ENCODE results near the gene GNAI3. TPM values are rescaled to one million over a fixed set of nuclear protein-coding genes. Genes with fewer than 3 reads are reported as not detected.

GNAI3 gene
- total RNA-seq, 1 donor from 2014 or later = 2.2 TPM

- ATAC-seq (peak; percentile 68), DNase-seq (no peak)
- intact Hi-C loops (cut with micrococcal nuclease) = no loop called here
Measured at GRCh38 chr1:109521002-109521951, 27.1 kb upstream of the GNAI3 start.

DNA sequence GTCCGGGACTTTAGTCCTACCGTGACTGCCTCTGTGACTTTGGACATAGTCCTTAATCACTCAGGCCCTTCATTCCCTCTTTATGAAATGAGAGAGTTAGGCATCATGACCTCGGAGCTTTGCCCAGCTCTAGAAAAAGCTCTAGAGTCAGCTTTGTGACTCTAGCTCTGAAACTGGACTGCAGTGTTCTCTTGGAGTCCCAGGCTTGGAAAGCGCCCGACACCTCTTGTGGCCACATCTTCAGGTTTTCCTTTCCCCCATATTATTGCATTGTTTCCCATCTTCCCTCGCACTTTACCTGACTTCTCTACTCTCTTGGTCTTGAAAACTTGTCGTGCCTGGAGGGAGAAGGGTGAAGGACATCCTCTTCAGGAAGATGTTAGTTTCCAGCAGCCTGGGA lies 26.4 kb upstream of the GNAI3 start:
- intact Hi-C loops (cut with micrococcal nuclease) = no loop called here

DNA sequence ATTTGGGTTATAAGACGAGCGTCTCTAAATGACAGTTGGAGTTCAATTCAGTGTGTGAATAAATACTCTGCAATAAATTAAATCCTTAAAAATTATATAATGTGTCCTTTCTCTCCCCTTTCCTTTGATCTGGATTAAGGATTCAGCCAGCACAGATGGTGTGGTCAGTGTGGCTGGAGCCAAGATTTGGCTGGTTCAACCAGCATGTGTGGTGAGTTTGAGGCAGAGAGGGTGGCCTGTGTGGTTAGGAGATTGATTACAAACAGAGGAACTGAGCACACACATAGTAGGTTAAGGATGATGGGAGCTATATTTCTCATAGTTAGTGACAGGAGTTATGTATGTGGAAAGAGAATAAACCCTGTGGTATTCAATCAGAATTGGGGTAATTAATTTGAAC lies 24.7 kb upstream of the GNAI3 start:
- no peak for DNase-seq
- no peak for ATAC-seq
- intact Hi-C loops (cut with micrococcal nuclease) = no loop called here

More for the DNA sequence above, 26.4 kb upstream of the GNAI3 start:
- ATAC-seq = no peak
- no peak for DNase-seq

- ATAC-seq = no peak
- intact Hi-C loops (cut with micrococcal nuclease) = no loop called here
Measured at GRCh38 chr1:109527098-109527811, 21.2 kb upstream of the GNAI3 start.

GRCh38 chr1:109527846-109528695 lies 20.3 kb upstream of the GNAI3 start:
- no peak for DNase-seq
- intact Hi-C loops (cut with micrococcal nuclease) = no loop called here
- ATAC-seq = no peak

More at GRCh38 chr1:109527098-109527811, 21.2 kb upstream of the GNAI3 start:
- DNase-seq = no peak

GRCh38 chr1:109528712-109529111 lies 19.7 kb upstream of the GNAI3 start:
- intact Hi-C loops (cut with micrococcal nuclease) = no loop called here
- no peak for DNase-seq
- ATAC-seq = no peak

- intact Hi-C loops (cut with micrococcal nuclease) = loop anchor here (5.0 kb wide), 1 partner anchor 38 kb away; the partner anchor contains the start of gene CYB561D1
- no peak for DNase-seq
- no peak for ATAC-seq
Measured at GRCh38 chr1:109529881-109530456, 18.4 kb upstream of the GNAI3 start.

DNA sequence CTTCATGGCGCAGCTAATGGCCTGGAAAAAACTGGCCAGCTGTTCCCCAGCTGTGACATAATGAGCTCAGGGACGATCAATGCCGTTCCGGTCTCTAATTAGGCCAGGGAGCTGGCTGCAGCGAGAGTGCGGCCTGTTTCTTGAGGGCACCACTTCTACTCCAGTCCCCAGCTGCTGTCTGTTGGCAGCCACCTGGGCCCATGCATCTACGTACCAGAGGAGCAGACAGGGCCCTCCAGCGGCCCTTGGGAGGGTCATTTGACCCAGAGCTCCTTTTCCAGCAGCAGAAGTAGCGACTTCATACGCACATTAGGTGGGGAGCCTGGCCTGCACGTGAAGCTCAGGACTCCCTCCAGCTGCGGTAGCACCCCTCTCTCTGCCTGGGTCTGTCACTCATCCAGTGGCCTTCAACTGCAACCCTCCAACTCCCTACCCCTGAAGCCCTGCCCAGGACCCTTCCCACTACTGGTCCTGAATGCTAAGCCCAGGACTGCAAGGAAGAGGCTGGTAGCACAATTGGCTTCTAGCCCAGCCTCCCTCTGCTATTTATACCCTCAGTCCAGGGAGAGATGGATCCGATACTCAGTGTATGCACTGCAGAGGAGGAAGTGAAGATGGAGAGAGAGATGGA lies 17.8 kb upstream of the GNAI3 start:
- DNase-seq (no peak), ATAC-seq (no peak)
- intact Hi-C loops (cut with micrococcal nuclease) = loop anchor here (5.0 kb wide), 1 partner anchor 38 kb away; the partner anchor contains the start of gene CYB561D1

GRCh38 chr1:109531380-109531779 lies 17.0 kb upstream of the GNAI3 start:
- no peak for ATAC-seq
- intact Hi-C loops (cut with micrococcal nuclease) = loop anchor here (5.0 kb wide), 1 partner anchor 39 kb away; the partner anchor contains the start of gene CYB561D1
- DNase-seq = no peak

- intact Hi-C loops (cut with micrococcal nuclease) = loop anchor here (5.0 kb wide), 1 partner anchor 40 kb away; the partner anchor contains the start of gene CYB561D1
- no peak for DNase-seq
- no peak for ATAC-seq
Measured at GRCh38 chr1:109531826-109532364, 16.5 kb upstream of the GNAI3 start.

DNA sequence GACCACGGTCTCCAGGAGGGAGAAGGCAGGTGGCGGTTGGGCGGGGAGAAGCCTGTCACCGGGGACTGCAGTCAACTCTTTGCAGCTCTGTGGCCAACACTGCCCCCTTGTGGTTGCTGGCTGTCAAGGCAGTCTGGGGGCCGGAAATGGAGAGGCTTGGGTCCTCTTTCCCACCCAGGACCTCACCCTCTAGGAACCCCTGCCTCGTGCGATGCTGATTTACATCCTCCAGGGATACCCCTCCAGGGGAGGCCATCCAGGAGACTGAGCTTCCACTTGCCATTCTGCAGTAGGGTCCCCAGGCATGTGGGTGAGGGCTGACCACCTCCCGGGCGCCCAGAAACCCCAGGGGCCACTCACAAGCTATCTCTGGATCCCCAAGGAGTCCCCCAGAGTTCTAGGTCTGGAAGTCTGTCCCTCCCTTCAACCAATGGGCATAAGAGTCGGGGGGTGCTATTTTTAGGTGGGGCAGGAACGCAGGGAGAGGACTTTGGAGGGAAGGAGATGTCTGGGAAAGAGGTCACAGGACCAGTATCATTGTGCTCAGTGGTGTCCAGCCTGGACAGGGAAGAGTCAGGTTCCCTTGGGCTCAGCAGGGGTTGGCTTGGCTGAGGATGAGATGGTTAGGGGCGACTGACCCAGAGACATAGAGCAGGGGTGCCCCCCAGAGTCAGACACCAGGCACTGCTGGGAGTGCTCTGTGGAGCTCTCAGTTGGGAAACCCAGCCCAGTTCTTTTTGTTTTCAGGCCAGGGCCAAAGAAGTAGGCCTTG lies 15.9 kb upstream of the GNAI3 start:
- ATAC-seq = peak; percentile 78
- peak; percentile 85 for DNase-seq
- intact Hi-C loops (cut with micrococcal nuclease) = loop anchor here (5.0 kb wide), 1 partner anchor 40 kb away; the partner anchor contains the start of gene CYB561D1

DNA sequence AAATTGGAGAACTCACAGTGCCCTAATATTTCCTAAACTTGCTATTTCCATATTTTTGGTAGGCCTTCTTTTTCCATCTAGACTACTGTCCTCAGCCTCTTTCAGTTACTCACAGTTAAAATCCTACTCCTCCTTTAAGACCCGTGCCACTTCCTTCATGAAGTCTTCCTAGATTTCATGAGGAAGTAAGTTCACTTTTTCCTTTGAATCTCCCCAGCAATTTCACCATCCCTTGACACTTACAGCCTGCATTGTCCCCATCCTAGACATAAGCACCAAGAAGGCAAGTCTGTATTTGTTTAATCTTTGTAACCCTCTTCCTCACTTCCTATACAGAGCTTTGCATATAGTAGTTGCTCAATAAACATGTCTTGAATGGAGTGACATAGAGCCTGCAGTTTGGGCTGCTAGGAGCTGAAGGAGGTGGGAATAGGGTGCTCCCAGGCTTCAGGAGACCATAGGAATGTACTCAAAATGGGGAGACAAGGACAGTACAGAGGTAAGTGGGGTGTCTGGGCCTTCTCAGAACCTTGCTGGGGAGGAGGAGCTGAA lies 14.0 kb upstream of the GNAI3 start:
- ATAC-seq (no peak), DNase-seq (no peak)
- intact Hi-C loops (cut with micrococcal nuclease) = loop anchor here (5.0 kb wide), 1 partner anchor 42 kb away; the partner anchor contains the start of gene CYB561D1

- DNase-seq (no peak), ATAC-seq (no peak)
- intact Hi-C loops (cut with micrococcal nuclease) = no loop called here
Measured at GRCh38 chr1:109535481-109535880, 12.9 kb upstream of the GNAI3 start.

DNA sequence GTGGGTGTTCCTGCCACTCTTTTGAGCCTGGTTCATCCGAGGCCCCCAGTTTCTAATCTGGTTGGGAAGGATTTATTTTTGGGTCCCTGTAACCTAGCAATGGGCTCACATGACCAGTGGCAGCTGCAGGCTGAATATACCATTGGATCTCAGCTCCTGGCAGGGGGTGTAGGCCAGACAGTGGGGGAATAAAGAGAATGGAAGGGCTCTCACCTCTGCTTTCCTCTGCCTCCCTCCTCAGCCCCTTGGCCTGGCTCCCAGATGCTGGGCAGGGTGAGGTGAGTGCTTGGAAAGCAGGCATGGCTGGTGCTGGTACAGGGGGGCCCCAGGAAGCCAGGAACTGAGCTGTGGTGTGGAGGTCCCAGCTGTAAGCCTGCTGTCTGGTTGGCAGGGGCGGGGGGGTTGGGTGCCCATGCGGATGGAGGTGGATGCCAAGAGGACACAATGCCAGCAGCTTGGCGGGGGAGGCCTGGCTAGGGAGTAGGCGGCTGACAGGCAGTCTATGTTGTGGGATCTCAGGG lies 12.4 kb upstream of the GNAI3 start:
- peak; percentile 82 for ATAC-seq
- intact Hi-C loops (cut with micrococcal nuclease) = no loop called here
- peak; percentile 77 for DNase-seq

DNA sequence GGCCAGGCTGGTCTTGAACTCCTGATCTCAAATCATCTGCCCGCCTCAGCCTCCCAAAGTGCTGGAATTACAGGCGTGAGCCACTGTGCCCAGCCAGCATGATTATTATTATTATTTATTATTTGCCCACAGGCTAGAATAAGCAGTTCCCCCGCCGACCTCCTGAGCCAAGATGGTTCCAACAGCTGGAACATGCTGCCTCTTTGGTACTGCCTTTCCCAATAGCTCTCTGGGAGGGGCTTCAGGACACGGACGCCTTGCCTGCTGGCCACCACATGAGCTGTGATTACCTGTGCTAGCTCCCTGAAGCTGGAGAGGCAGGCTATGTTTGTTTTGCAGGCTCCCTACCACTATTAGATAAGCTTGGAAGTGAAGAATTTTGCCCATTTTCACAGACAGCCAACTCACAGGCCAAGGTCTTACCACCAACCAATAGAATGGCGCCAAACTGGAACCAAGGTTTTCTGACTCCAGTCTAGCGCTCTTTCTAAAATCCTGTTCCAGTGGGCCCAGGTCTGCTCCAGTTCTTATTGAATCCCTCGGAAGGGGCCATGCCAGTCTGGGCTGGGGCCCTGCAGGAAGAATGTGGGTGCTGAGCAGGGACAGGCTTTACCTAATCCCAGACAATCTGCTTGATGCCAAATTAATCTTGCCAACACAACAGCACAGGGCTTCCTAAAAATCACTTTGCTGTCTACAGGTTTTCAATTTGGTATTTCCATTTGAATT lies 10.8 kb upstream of the GNAI3 start:
- intact Hi-C loops (cut with micrococcal nuclease) = no loop called here
- ATAC-seq (no peak), DNase-seq (no peak)

Measured in left ventricle myocardium superior (tissue), 1 donor.